Body of pancreas (tissue), 4 donors: ENCODE measurements around the gene SLC43A1. TPM values are rescaled to one million over a fixed set of nuclear protein-coding genes. Genes with fewer than 3 reads are reported as not detected.

Source experiments
- ATAC-seq: fragments of 150-250 bp; one replicate; pipeline ENCODE4 v1.9.1; 2016
- DNase-seq, 4 donors: peaks; one replicate each; pipeline ENCODE4 v3.0.0-alpha.2; 2019
- H3K27ac ChIP-seq, 4 donors: fragments of 200-600 bp; sonication (generic); 1 replicate in 3 of 4; 2 replicates in 1 of 4; pipeline versions ENCODE4 v1.5.1 to v1.6.1; 2016 to 2019; ENCODE audit warnings: mild to moderate bottlenecking in 1 of 4, mixed read lengths in 1 of 4, moderate library complexity in 1 of 4
- H3K27me3 ChIP-seq, 2 donors: fragments of 200-600 bp; sonication (generic); one replicate each; pipeline ENCODE4 v1.6.0; 2016; ENCODE audit warnings: mild to moderate bottlenecking in 1 of 2
- H3K36me3 ChIP-seq, 2 donors: fragments of 200-600 bp; sonication (generic); replicated peaks in 1 of 2; 2 replicates each; pipeline ENCODE4 v1.5.1; 2016; ENCODE audit warnings: low read depth in 2 of 2; ENCODE audit not compliant: insufficient read depth in 1 of 2
- H3K4me1 ChIP-seq: fragments of 200-600 bp; sonication (generic); one replicate; pipeline ENCODE4 v1.6.0; 2016
- H3K4me3 ChIP-seq, 2 donors: fragments of 200-600 bp; sonication (generic); 1 replicate in 1 of 2; 2 replicates in 1 of 2; pipeline ENCODE4 v1.5.1; 2016 to 2019
- H3K9me3 ChIP-seq, 3 donors: fragments of 200-600 bp; sonication (generic); 1 replicate in 2 of 3; 2 replicates in 1 of 3; pipeline ENCODE4 v1.5.1; 2016
- POLR2A ChIP-seq, 3 donors: fragments of 450-650 bp; IDR thresholded peaks; one replicate each; pipeline ENCODE4 v1.6.1; 2016; ENCODE audit warnings: antibody characterized with exemption in 3 of 3, mild to moderate bottlenecking in 2 of 3
- WGBS, 2 donors: methylation state at CpG; one replicate each; pipeline ENCODE4 v1.1.5; 2017; 5-methylcytosine and 5-hydroxymethylcytosine counted together
- intact Hi-C: fragments of 100-400 bp; cut with DNase I; formaldehyde crosslinking; loops from one replicate; pipeline ENCODE4 v1.15.1; 2023
- total RNA-seq, 2 donors: library from RNA; depleted of rRNA; stranded (reverse); fragments of >200 nt; gene quantifications; one replicate each; pipeline ENCODE4 v1.1.0, GENCODE V29; 2016
- TF ChIP-seq, protein P1 (sequence below), 7 experiments: fragments of 450-650 bp in 4 of 7; fragments of 200-600 bp in 3 of 7; sonication (generic) in 3 of 7; IDR thresholded peaks; one replicate each; pipeline ENCODE4 v1.5.1; 2016 to 2019; ENCODE audit warnings: antibody characterized with exemption in 7 of 7

The SLC43A1 gene
- total RNA-seq, 2 donors from 2014 or later, result 87.7 to 128 TPM

DNA sequence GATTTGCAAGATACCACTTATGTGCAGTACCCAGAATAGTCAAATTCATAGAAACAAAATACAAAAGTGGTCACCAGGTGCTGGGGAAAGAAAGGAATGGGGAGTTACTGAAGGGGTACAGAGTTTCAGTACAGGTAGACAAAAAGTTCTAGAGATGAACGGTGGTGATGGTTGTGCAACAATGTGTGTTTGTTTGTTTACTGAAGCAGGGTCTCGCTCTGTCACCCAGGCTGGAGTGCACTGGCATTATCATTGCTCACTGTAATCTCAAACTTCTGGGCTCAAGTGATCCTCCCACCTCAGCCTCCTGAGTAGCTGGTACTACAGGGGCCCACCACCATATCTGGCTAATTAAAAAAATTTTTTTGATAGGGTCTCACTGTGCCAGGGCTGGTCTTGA is 39.9 kb upstream of the SLC43A1 start:
- ATAC-seq, result no peak
- Histone ChIP-seq H3K9me3 (no peaks in the 10 kb centered on the region), H3K4me3 (no peak overlapping the region), H3K36me3 (peaks cover 0 to 14% of the 10 kb centered on the region in 2 donors), H3K27ac (no peak overlapping the region), H3K4me1 (peaks cover 16% of the 10 kb centered on the region), H3K27me3 (no peaks in the 10 kb centered on the region)
- TF ChIP-seq, protein P1, sequence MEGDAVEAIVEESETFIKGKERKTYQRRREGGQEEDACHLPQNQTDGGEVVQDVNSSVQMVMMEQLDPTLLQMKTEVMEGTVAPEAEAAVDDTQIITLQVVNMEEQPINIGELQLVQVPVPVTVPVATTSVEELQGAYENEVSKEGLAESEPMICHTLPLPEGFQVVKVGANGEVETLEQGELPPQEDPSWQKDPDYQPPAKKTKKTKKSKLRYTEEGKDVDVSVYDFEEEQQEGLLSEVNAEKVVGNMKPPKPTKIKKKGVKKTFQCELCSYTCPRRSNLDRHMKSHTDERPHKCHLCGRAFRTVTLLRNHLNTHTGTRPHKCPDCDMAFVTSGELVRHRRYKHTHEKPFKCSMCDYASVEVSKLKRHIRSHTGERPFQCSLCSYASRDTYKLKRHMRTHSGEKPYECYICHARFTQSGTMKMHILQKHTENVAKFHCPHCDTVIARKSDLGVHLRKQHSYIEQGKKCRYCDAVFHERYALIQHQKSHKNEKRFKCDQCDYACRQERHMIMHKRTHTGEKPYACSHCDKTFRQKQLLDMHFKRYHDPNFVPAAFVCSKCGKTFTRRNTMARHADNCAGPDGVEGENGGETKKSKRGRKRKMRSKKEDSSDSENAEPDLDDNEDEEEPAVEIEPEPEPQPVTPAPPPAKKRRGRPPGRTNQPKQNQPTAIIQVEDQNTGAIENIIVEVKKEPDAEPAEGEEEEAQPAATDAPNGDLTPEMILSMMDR (IDR thresholded peaks at IDR 0.05), result no peak
- TF ChIP-seq POLR2A (IDR thresholded peaks at IDR 0.05), result no peak
- 90 to 100% methylated on average over 2 of the region's 2 CpGs for WGBS, 2 donors
- intact Hi-C loops, result no loop called here
- DNase-seq, result no peak

DNA sequence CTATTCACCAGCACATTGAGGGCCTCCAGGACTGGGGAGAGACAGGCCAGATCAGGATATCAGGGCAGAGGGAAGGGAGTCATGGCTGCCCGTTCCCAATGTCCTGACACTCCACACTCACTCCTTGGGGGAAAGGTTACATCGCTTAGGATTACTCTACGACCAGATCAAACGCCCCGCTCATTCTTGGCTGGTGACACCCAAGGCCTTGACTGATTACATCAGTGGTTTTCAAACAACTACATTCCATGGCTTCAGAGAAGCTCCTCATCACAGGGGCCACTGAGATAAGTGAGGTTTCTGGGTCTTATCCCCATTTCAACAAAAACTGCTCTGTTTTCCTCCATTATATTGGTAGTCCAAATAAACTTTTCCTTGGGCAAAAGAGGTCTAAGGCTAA is 37.0 kb upstream of the SLC43A1 start:
- Histone ChIP-seq H3K9me3 (no peaks in the 10 kb centered on the region), H3K4me1 (peaks cover 24% of the 10 kb centered on the region), H3K4me3 (no peak overlapping the region), H3K27ac (peak overlapping the region; percentile 69 to 73 (median 72)), H3K36me3 (peaks cover 0 to 14% of the 10 kb centered on the region in 2 donors), H3K27me3 (no peaks in the 10 kb centered on the region)
- intact Hi-C loops, result no loop called here
- peak; percentile 58 for ATAC-seq
- TF ChIP-seq, protein P1 (IDR thresholded peaks at IDR 0.05), result no peak
- TF ChIP-seq POLR2A (IDR thresholded peaks at IDR 0.05), result no peak
- WGBS, 2 donors, result 36 to 51% methylated on average over 5 of the region's 5 CpGs
- DNase-seq, result peak in 2 of 4 donors; percentile 31 to 42

- intact Hi-C loops, result no loop called here
- 29 to 48% methylated on average over 4 of the region's 4 CpGs for WGBS, 2 donors
- Histone ChIP-seq H3K27ac (peak overlapping the region; percentile 69 to 73 (median 72)), H3K36me3 (peaks cover 0 to 14% of the 10 kb centered on the region in 2 donors), H3K4me1 (peaks cover 24% of the 10 kb centered on the region), H3K4me3 (no peak overlapping the region), H3K9me3 (no peaks in the 10 kb centered on the region), H3K27me3 (no peaks in the 10 kb centered on the region)
- DNase-seq (peak; percentile 70 to 82 (median 78)), ATAC-seq (peak; percentile 93)
- TF ChIP-seq, protein P1 (IDR thresholded peaks at IDR 0.05), result no peak
- peak in 1 of 3 donors; percentile 26 for TF ChIP-seq POLR2A (IDR thresholded peaks at IDR 0.05)
Measured at GRCh38 chr11:57551941-57552340, 36.4 kb upstream of the SLC43A1 start.

DNA sequence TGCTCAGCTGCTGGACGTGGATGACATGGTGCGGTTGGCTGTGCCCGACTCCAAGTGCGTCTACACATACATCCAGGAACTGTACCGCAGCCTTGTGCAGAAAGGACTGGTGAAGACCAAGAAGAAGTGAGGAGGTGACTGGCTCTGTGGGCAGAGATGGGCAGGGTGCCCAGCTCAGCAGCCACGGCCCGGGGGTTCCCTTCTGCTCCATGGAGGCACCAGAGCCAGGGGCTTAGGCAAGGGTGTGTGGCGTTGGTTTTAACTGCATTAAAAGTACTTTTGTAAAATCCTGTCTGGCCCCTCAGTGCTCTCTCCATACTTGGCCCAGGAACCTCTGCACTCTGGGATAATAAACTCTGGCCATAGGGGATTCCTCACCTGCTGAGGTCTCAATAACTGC is 34.5 kb upstream of the SLC43A1 start:
- TF ChIP-seq, protein P1 (IDR thresholded peaks at IDR 0.05), result no peak
- TF ChIP-seq POLR2A (IDR thresholded peaks at IDR 0.05), result no peak
- DNase-seq (no peak), ATAC-seq (no peak)
- Histone ChIP-seq H3K27ac (no peak overlapping the region), H3K4me3 (no peak overlapping the region), H3K9me3 (no peaks in the 10 kb centered on the region), H3K4me1 (peaks cover 24% of the 10 kb centered on the region), H3K27me3 (no peaks in the 10 kb centered on the region), H3K36me3 (peaks cover 0 to 14% of the 10 kb centered on the region in 2 donors)
- intact Hi-C loops, result no loop called here
- 78 to 84% methylated on average over 5 to 8 of the region's 8 CpGs for WGBS, 2 donors

DNA sequence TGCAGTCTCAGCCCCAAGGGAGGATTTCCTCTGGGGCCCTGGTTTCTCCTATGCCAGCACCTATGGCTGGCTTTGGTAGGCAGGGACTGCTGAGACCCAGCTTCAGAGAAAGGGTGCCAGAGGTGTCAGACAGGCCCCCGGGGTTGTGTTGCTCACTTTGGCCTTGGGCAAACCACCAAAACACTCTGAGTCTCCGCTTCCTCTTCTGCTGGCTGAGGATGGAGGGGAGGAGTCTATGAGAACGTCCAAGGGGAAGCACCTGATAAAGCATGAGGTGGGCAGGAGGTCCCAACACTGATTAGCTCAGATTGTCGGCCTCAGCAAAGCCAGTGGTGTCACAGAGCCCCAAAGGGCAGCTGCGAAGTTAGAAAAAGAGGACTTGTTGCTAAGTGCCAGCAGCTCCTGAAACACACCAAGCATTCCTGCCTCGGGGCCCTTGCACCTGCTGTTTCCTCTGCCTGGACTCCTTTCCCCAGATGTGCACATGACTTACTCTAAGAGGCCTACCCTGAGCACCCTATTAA is 32.4 kb upstream of the SLC43A1 start:
- 17 to 26% methylated on average over 3 to 6 of the region's 6 CpGs for WGBS, 2 donors
- Histone ChIP-seq H3K27ac (peak overlapping the region in 1 of 4 donors; percentile 15), H3K4me3 (no peak overlapping the region), H3K9me3 (no peaks in the 10 kb centered on the region), H3K27me3 (no peaks in the 10 kb centered on the region), H3K4me1 (peaks cover 23% of the 10 kb centered on the region), H3K36me3 (peaks cover 0 to 7% of the 10 kb centered on the region in 2 donors)
- peak; percentile 28 to 60 (median 50) for DNase-seq
- intact Hi-C loops, result no loop called here
- ATAC-seq, result peak; percentile 18
- TF ChIP-seq, protein P1 (IDR thresholded peaks at IDR 0.05), result no peak
- TF ChIP-seq POLR2A (IDR thresholded peaks at IDR 0.05), result no peak
